SH-SY5Y (cell line): ENCODE results near the gene MTSS2.

Experiments
- GATA2 ChIP-seq: IDR thresholded peaks from 2 replicates; pipeline ENCODE4 v1.6.1; 2011; ENCODE audit warnings: mild to moderate bottlenecking, low read depth, low read length
- GATA3 ChIP-seq: IDR thresholded peaks from 2 replicates; pipeline ENCODE4 v1.6.1; 2011; ENCODE audit warnings: low read depth, mild to moderate bottlenecking, low read length, moderate library complexity

The MTSS2 gene

GRCh38 chr16:70665113-70665694 lies 20.6 kb downstream of the MTSS2 start:
- no peak for TF ChIP-seq GATA2
- no peak for TF ChIP-seq GATA3

DNA sequence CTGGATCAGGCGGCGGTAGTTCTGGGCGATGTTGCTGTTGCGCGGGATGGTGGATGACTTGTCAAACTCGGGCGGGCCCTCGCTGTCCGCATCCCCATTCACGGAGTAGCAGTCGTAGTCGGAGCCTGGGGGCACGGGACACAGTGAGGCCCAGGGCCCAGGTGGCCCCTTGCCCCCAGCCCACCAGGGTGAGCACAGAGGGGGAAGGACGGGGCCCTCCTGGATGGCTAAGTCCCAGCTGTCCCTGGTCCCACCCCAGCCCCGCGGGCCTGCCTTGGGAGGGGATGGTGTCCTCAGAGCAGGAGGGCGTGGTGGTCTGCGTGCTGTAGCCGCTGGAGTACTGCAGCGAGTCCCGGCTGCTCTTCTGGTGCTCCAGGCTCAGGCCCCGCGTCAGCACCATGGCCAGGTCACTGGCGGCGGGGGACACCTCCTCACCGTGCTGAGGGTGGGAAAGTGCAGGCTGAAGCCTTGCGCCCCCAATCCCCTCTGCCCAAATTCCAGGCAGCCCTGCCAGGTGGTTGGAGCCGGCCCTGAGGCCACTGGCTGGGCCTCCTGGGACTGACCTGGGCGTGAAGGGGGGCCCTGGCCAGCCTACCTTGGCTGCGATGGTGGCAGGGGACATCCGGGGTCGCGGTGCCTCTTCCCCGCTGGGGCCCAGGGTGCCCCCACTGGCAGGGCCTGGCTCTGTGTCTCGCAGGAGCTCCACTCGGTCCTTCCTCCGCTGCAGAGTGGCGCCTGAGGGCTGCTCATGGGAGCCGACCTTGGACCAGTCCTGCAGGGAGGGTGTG lies 21.3 kb downstream of the MTSS2 start:
- no peak for TF ChIP-seq GATA3
- no peak for TF ChIP-seq GATA2

DNA sequence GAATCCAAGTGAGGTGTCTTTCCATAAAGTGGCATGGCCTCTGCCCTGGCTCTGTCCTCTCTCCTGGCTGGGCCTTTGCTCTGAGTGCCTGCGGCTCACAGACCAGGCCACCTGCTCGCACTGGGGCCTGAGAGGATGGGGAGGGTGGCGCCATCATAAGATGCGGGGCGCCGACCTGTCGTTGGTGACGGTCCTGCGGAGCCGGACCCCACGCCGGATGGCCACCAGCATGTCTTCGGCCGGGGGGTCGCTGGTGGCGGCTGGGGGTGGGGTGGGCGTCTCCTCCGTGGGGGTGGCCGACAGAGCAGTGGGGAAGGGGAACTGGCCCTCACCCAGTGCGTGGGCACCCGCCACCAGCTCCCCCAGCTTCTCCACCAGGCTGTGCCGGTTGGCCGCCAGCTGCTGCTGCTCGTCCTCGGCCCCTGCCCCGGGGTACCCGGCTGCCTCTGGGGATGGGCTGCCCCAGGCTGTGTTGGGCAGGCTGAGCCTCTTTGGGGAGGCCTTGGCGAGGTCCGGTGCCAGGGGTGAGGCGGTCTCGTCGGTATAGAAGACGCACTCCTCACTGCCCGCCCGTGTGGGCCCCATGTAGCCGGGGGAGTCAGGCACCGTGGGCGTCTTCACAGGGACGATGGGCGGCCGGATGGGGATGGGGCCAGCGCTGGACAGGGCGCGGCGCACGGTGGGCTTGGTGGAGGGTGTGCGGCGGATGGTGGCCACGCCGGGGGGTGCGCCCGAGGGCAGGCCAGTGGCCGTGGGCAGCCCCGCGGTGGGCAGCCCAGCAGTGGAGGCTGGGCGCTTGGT lies 22.1 kb downstream of the MTSS2 start:
- TF ChIP-seq GATA3 (no peak), GATA2 (no peak)

DNA sequence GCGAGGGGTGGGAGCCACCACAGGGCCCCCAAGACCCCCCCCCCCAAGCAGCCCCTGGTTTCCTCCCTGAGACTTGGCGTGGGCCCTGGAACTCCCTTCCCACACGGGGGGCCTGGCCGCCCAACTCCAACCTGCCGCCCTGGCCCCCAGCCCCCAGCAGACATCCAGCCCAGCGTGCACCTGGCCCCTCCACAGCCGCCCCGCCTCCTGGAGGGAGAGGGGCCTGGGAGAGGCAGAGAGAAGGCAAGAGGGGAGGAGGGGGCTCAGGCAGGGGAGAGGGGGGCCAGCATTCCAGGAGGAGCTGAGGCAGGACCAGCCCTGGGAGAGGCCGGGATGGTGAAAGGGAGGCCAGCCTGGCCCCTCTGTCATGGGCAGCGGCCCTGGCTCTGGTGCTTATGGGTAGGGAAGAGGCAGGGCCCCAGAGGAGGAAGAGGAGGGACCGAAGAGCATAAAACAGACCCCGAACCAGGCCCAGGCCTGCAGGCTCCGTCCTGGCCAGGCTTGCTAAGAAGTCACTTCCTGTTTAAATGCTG lies 22.8 kb downstream of the MTSS2 start:
- TF ChIP-seq GATA2 (no peak), GATA3 (no peak)

DNA sequence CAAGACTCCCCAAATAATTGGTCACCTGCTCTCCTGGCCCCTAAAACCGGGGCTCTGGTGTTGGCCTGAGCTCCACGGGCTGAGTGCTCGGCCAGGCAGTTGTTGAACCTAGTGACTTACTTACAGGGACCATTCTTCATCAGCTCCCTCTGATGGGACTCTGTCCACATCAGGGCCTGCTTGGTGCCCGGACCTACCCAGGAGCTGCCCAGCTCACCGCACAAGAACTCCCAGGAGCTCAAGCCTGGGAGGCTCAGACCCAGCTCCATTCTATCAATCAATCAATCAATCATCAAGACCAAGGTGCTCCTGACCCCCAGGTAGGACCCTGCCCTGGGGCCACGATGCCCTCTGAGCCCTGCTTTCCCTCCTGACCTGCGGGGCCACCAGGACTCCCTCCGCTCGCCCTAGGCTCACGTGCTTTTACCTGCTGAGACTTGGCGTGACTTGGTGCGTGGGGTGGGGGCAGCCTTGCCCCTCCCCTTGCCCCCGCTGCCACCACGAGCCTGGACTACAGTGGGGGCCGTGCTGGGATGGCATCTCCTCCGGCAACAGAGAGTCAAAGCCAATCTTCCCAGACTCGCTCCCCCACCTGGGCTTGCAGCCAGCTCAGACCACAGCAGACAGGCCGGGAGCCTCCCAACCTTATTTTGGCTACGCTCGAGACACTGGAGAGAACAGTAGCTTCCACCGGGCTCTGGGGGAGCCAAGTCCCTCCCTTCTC lies 23.8 kb downstream of the MTSS2 start:
- no peak for TF ChIP-seq GATA3
- TF ChIP-seq GATA2, result no peak

DNA sequence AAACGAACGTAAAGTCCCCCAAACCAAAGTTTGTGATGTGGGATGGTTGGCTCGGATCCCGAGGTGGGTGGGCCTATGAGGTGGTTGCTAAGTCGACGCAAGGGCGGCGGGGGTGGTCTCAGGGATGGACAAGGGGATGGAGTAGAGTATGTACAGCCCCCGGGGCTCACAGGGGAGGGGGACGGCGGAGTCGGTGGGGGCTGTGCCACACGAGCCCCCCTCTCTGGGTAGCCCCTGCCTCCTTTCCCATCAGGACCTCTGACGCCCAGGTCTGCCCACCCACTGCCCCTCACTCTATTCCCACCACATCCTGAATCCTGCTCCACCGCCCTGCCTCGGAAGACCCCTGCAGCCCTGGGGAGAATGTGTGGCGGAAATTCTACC lies 24.3 kb downstream of the MTSS2 start:
- TF ChIP-seq GATA3, result no peak
- TF ChIP-seq GATA2, result no peak

GRCh38 chr16:70660672-70661350 lies 25.0 kb downstream of the MTSS2 start:
- no peak for TF ChIP-seq GATA2
- TF ChIP-seq GATA3, result no peak

GRCh38 chr16:70659953-70660671 lies 25.7 kb downstream of the MTSS2 start:
- no peak for TF ChIP-seq GATA2
- no peak for TF ChIP-seq GATA3

DNA sequence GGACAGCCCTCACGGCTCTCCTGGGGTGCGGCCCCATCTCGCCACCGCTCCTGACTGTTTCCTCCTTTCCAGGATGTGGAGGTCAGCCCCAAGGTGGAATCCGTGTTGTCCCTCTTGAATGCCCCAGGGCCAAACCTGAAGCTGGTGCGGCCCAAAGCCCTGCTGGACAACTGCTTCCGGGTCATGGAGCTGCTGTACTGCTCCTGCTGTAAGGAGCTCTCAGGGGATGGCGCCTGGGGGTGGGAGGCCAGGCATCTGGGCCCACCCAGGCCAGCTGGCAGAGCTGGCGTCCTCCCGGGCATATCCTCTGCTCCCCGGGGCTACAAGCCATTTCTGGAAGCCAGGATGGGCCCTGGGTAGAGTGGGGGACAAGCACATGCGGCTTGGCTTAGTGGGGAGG lies 26.3 kb downstream of the MTSS2 start:
- TF ChIP-seq GATA2 (no peak), GATA3 (no peak)

GRCh38 chr16:70658921-70659320 lies 26.9 kb downstream of the MTSS2 start:
- no peak for TF ChIP-seq GATA2
- no peak for TF ChIP-seq GATA3

DNA sequence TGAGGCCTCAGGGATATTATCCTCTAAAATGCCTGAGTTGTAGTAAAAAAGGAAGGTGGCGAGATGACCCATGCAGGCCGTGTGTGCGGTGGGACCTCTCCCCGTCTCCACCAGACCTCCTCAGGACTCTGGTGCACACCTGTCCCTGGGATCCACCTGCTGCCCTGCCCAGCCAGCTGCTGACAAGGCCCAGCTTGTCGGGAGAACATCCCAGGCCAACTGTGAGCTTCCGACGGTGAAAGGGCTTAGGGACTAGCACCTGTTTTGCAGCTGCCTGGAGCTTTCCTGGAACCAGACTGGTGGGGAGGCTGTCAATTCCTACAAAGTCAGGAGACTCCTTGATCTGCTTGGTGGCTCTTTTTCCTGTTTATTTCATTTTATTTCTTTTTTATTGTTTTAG lies 27.9 kb downstream of the MTSS2 start:
- no peak for TF ChIP-seq GATA3
- no peak for TF ChIP-seq GATA2

- TF ChIP-seq GATA2, result no peak
- no peak for TF ChIP-seq GATA3
Measured at GRCh38 chr16:70656712-70657263, 29.1 kb downstream of the MTSS2 start.

GRCh38 chr16:70656065-70656711 lies 29.7 kb downstream of the MTSS2 start:
- TF ChIP-seq GATA2, result no peak
- no peak for TF ChIP-seq GATA3
